Putamen (tissue), 1 donor: Measurements from ENCODE around the gene USP22.

ENCODE experiments used
- DNase-seq: peaks from one replicate; pipeline ENCODE4 v3.0.0-alpha.2; 2016; ENCODE audit warnings: low spot score

The USP22 gene

GRCh38 chr17:21046216-21046615 is 3.4 kb upstream of the USP22 start:
- DNase-seq: peak; percentile 36

GRCh38 chr17:21044971-21045370 is 2.2 kb upstream of the USP22 start:
- DNase-seq: no peak

- DNase-seq: peak; percentile 99
Measured at GRCh38 chr17:21043296-21044232, 753 bp upstream of the USP22 start.

- peak; percentile 87 for DNase-seq
Measured at GRCh38 chr17:21041741-21042457, 912 bp downstream of the USP22 start.

GRCh38 chr17:21039839-21040575 is 2.8 kb downstream of the USP22 start:
- DNase-seq: no peak

- no peak for DNase-seq
Measured at GRCh38 chr17:21037117-21037803, 5.6 kb downstream of the USP22 start.

GRCh38 chr17:21036361-21036881 is 6.4 kb downstream of the USP22 start:
- DNase-seq: no peak

- DNase-seq: no peak
Measured at GRCh38 chr17:21035406-21035805, 7.4 kb downstream of the USP22 start.

GRCh38 chr17:21034340-21035235 is 8.2 kb downstream of the USP22 start:
- no peak for DNase-seq

GRCh38 chr17:21033350-21033749 is 9.5 kb downstream of the USP22 start:
- DNase-seq: no peak

- no peak for DNase-seq
Measured at GRCh38 chr17:21031756-21032396, 10.9 kb downstream of the USP22 start.

GRCh38 chr17:21030375-21030774 is 12.4 kb downstream of the USP22 start:
- no peak for DNase-seq

- DNase-seq: no peak
Measured at GRCh38 chr17:21029515-21029914, 13.3 kb downstream of the USP22 start.

- DNase-seq: no peak
Measured at GRCh38 chr17:21029036-21029435, 13.8 kb downstream of the USP22 start.

- DNase-seq: no peak
Measured at GRCh38 chr17:21028192-21028591, 14.6 kb downstream of the USP22 start.

GRCh38 chr17:21027031-21027430 is 15.8 kb downstream of the USP22 start:
- no peak for DNase-seq

GRCh38 chr17:21025451-21025850 is 17.4 kb downstream of the USP22 start:
- no peak for DNase-seq

- DNase-seq: no peak
Measured at GRCh38 chr17:21024024-21024423, 18.8 kb downstream of the USP22 start.

GRCh38 chr17:21021208-21021803 is 21.5 kb downstream of the USP22 start:
- DNase-seq: no peak

- DNase-seq: no peak
Measured at GRCh38 chr17:21020622-21021021, 22.2 kb downstream of the USP22 start.
